PFSK-1 (cell line): Measurements from ENCODE around the gene MICU1.

Source experiments
- FOXP2 ChIP-seq: optimal IDR thresholded peaks from 2 replicates; pipeline ENCODE3; 2011; ENCODE audit warnings: borderline replicate concordance, control low read depth, inconsistent platforms; ENCODE audit not compliant: insufficient read depth; ENCODE audit errors: extremely low read length, extremely low read depth
- POLR2AphosphoS5 ChIP-seq: IDR thresholded peaks from 2 replicates; pipeline ENCODE4 v1.6.1; 2012; ENCODE audit warnings: low read depth, mild to moderate bottlenecking, control low read depth, low read length, moderate library complexity
- REST ChIP-seq, 2 experiments: IDR thresholded peaks; 2 replicates each; pipeline versions ENCODE4 v1.6.1 to v1.8.0; 2011 to 2012; ENCODE audit warnings: low read depth in 2 of 2, low read length in 2 of 2, control low read depth in 1 of 2, inconsistent platforms in 1 of 2, mild to moderate bottlenecking in 1 of 2, moderate library complexity in 1 of 2; ENCODE audit not compliant: insufficient read depth in 1 of 2
- SIN3A ChIP-seq: IDR thresholded peaks from 2 replicates; pipeline ENCODE4 v1.6.1; 2012; ENCODE audit warnings: mild to moderate bottlenecking, low read length, moderate library complexity, borderline replicate concordance; ENCODE audit not compliant: insufficient read depth
- TAF1 ChIP-seq: IDR thresholded peaks from 2 replicates; pipeline ENCODE4 v1.6.1; 2012; ENCODE audit warnings: low read length, control low read depth, borderline replicate concordance; ENCODE audit not compliant: insufficient read depth

The MICU1 gene

GRCh38 chr10:72459301-72459700, 166.6 kb downstream of the MICU1 start:
- TF ChIP-seq REST (IDR thresholded peaks at IDR 0.05; ENCODE audit: insufficient read depth in 1 of 2, low read depth in 2 of 2, low read length in 2 of 2): no peak
- no peak for TF ChIP-seq TAF1
- no peak for TF ChIP-seq FOXP2
- TF ChIP-seq POLR2AphosphoS5: no peak
- TF ChIP-seq SIN3A: no peak

GRCh38 chr10:72455889-72456595, 169.8 kb downstream of the MICU1 start:
- TF ChIP-seq REST (IDR thresholded peaks at IDR 0.05; ENCODE audit: insufficient read depth in 1 of 2, low read depth in 2 of 2, low read length in 2 of 2) (no peak), FOXP2 (no peak), POLR2AphosphoS5 (no peak), TAF1 (no peak), SIN3A (no peak)

GRCh38 chr10:72449941-72450441, 175.9 kb downstream of the MICU1 start:
- no peak for TF ChIP-seq TAF1
- TF ChIP-seq FOXP2: no peak
- TF ChIP-seq POLR2AphosphoS5: no peak
- TF ChIP-seq SIN3A: no peak
- TF ChIP-seq REST (IDR thresholded peaks at IDR 0.05; ENCODE audit: insufficient read depth in 1 of 2, low read depth in 2 of 2, low read length in 2 of 2): no peak

- TF ChIP-seq TAF1 (no peak), FOXP2 (no peak), SIN3A (no peak), POLR2AphosphoS5 (no peak), REST (IDR thresholded peaks at IDR 0.05; ENCODE audit: insufficient read depth in 1 of 2, low read depth in 2 of 2, low read length in 2 of 2) (no peak)
These were observed 180.0 kb downstream of the MICU1 start for GRCh38 chr10:72445851-72446250.
